HT1080 (cell line): ENCODE results near the gene BCAN. TPM values are rescaled to one million over a fixed set of nuclear protein-coding genes. Genes with fewer than 3 reads are reported as not detected.

Experiments used
- DNase-seq: peaks from one replicate; pipeline ENCODE4 v3.0.0-alpha.2; 2015; ENCODE audit warnings: low read depth
- total RNA-seq: library from RNA; depleted of rRNA; stranded (reverse); fragments of >200 nt; shearing (Covaris generic); gene quantifications from 2 replicates; pipeline ENCODE4 v1.2.3, GENCODE V29; 2014

The BCAN gene
- total RNA-seq, 1 experiment from 2014 or later = 0.03 TPM

- DNase-seq = no peak
These were observed 33.5 kb downstream of the BCAN start for GRCh38 chr1:156675210-156676113.

DNA sequence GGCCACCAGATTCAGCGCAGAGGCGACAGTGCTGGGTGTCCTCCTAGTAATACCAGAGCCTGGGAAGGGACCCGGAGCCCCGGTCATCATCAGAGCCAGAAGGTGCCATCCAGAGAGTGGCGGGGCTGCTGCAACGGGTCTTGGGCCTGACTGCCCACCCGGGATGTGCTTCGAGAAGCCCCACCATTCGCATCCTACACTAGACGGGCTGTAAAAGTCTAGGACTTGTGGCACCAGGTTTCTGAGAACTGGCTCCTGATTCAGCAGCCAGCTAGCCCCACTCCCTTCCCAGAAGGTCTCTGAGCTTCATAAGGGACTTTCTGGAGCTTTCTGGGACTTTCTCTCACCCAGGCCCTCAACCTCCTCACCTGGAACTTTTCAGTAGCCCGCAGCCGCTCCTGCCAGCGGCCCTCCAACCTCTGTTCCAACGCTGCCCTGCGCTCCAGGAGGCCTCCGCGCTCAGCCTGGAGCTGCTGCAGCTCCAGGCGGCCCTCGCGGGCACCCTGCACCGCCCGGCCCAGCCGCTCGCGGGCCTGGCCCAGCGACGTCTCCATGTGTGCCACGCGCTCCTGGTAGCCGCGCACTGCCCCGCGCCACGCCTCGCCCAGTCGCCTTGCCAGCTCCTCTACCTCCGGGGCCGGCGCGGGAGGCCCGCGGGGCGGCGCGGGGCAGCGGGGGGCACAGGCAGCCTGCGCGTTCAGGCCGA, 34.4 kb downstream of the BCAN start:
- no peak for DNase-seq

GRCh38 chr1:156676820-156677615, 35.1 kb downstream of the BCAN start, which contains the start of gene NES:
Gene NES (minus strand): TSS chr1:156677407. CDS start chr1:156677264, 143 bp downstream.
- DNase-seq = no peak

GRCh38 chr1:156677616-156678596, 36.0 kb downstream of the BCAN start:
- peak; percentile 70 for DNase-seq

- DNase-seq = no peak
These were observed 38.1 kb downstream of the BCAN start for GRCh38 chr1:156680056-156680455.

- DNase-seq = no peak
These were observed 39.5 kb downstream of the BCAN start for GRCh38 chr1:156681196-156681960.

DNA sequence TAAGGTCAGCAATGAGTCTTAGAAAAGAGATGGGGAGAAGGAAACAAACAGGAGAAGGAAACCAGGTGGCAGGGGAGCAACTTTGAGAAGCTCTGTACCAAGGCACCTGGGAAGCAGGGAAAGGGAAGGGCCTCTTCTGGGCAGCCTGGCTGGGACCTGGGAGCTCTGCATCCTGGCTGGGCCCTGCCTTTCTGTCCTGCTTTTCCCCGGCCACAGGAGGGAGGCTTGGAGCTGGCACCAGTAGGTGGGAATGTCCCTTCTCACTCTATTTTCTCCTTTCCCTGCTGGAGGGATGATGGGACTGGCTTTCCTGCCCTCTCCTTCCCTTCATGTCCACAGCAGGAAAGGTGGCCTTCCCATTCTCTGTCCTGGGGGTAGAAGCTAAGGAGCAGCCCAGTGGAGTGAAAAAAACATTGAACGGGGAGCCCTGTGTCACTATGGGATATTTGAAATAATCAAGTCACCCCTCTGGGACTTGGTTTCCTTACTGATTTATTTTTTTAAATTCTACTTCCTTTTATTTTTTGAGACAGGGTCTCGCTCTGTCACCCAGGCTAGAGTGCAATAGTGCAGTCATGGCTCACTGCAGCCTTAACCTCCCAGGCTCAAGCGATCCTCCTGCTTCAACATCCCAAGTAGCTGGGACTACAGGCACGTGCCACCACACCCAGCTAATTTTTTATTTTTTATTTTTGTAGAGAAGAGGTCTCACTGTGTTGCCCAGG, 40.4 kb downstream of the BCAN start:
- no peak for DNase-seq

GRCh38 chr1:156684227-156684782, 42.4 kb downstream of the BCAN start:
- peak; percentile 86 for DNase-seq

DNA sequence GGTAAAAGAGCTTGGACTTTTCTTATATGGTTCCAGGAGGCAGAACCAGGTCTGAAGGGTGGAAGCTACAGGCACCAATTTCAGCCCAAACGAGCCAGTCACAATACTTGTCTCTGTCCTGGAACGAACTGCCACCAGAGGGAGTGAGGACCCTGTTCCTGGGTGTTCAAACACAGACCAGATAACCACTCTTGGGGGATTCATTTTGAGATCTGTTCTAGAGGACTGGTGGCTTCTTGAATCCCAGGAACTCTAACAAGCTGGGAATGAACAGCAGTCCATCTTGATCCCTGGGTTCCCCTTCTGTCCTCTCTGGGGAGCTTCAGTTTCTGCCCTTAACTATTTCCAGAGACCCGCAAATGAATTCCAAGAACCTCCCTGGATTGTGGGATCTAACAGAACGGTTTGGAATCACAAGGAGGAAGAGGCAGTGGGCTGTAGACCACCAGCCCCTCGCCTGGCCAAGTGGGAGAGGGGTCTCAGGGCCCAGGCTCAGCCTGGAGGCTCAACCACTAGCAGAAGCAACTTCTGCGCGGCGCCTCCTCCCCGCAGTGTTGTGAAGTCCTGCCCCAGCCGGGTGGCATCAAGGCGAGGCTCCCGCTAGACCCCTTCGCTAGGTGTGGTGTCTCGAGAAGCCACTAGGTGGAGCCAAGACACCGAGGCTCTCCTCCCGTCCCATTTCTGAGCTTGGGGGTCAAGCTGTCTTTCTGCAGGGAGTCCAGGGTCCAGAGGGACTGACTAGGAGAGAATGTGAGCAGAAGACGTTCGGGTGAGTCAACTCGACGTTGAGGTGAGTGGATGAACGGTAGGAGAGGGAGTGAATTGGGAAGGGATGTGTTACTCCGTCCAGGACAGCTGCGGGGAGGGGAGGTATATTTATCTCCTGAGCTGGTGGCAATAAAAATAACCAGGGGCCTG, 47.4 kb downstream of the BCAN start:
- peak; percentile 88 for DNase-seq

- DNase-seq = peak; percentile 29
These were observed 48.2 kb downstream of the BCAN start for GRCh38 chr1:156689953-156690674.

- DNase-seq = no peak
These were observed 48.7 kb downstream of the BCAN start for GRCh38 chr1:156690675-156691036.

DNA sequence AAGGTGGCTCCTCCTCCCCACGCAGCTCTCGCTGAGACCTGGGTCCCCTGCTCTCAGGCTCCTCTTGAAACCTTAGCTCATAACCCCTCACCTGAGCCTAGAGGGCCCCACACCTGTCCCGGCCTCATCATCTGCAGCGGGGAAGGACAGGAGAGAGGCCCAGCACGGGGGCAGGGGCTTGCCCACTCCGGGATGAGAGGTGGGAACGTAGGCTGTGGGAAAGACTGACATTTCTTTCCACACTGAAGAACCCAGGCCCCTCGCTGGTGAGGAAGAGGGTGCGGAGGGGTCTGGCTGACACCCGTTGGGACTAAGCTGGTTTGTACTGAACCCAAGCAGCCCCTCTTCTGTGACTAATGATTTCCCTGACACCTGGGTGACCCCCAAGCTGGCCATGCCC, 49.3 kb downstream of the BCAN start:
- DNase-seq = no peak

DNA sequence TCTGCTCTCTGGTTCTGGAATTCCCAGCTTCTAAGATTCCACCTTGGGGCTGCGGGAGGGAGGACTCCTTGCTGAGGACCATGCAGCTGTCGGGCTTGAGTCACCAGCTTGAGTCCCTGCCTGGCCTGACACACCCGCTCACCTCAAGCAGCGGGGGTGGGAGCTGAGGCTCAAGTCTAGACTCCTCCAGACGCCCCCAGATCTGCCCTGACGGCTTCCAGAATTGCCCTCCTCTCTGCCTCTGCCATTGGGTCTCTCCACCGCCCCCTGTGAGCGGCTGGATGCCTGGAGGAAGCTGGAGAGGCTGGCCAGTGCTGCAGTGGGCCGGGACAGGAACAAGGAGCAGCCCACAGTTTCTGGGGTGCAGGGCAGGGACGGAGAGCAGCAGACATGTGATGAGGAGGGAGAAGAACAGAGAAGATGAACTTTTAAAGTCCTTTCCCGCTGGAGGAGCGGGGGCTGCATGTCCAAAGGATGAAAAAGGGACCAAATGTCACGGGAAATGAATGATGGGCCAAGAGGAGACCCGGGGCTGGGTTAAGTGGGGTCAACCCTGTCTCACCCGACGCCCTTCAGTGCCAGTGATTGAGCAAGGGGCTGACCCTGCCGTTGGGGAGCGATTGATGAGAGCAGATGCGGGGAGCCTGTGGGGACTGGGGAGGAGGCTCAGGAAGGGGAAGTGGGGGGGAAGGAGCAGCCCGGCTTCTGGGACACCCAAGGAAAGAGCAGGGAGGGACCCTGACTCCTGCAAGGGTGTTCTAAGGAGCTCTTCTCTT, 49.9 kb downstream of the BCAN start:
- DNase-seq = peak; percentile 52

- DNase-seq = no peak
These were observed 50.6 kb downstream of the BCAN start for GRCh38 chr1:156692441-156692924.

- DNase-seq = no peak
These were observed 51.3 kb downstream of the BCAN start for GRCh38 chr1:156692925-156693847.
